ENCODE measurements around the gene TSEN15. TPM values are rescaled to one million over a fixed set of nuclear protein-coding genes. Genes with fewer than 3 reads are reported as not detected.

Gene TSEN15
- total RNA-seq, 6 experiments from 2014 or later, result 9.6 to 17.1 (median 11.3) TPM

DNA sequence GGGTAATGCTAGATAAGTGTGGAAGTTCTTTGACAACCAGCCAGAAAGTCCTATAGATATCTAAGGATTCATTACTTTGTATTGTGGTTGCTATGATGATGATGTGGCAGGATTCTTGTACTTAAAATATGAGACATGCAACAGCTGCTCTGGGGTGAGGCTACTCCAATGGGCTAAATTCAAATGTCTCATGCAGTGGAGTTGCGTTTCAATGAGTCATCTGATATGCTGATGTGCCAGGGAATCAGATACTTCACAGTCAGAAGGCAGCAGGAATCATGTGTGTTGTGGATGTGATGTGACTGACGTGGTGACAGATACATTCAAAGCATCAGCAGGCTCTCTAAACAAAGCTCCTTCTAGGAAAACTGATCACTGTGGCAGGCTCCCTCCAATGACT, 66.5 kb downstream of the TSEN15 start:
- WGBS (ENCODE audit: insufficient coverage, low coverage, low lambda C conversion rate, missing lambda C conversion rate), result 20% methylated on average over 1 of the region's 2 CpGs
- DNase-seq, result no peak
- ATAC-seq, result no peak
- Histone ChIP-seq H3K4me1 (no peaks in the 10 kb centered on the region), H3K4me3 (no peak overlapping the region), H3K36me3 (no peaks in the 10 kb centered on the region), H3K9me3 (no peaks in the 10 kb centered on the region), H3K27me3 (no peaks in the 10 kb centered on the region), H3K27ac (no peak overlapping the region)
- TF ChIP-seq, protein P1, sequence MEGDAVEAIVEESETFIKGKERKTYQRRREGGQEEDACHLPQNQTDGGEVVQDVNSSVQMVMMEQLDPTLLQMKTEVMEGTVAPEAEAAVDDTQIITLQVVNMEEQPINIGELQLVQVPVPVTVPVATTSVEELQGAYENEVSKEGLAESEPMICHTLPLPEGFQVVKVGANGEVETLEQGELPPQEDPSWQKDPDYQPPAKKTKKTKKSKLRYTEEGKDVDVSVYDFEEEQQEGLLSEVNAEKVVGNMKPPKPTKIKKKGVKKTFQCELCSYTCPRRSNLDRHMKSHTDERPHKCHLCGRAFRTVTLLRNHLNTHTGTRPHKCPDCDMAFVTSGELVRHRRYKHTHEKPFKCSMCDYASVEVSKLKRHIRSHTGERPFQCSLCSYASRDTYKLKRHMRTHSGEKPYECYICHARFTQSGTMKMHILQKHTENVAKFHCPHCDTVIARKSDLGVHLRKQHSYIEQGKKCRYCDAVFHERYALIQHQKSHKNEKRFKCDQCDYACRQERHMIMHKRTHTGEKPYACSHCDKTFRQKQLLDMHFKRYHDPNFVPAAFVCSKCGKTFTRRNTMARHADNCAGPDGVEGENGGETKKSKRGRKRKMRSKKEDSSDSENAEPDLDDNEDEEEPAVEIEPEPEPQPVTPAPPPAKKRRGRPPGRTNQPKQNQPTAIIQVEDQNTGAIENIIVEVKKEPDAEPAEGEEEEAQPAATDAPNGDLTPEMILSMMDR (IDR thresholded peaks at IDR 0.05), result no peak
- no peak for TF ChIP-seq POLR2A (IDR thresholded peaks at IDR 0.05)
- intact Hi-C loops (cut with DNase I), result no loop called here

Other genes starting within 250 kb of the TSEN15 start
- 10 to 100 TPM in 1 of 6 experiments, 1 to 10 TPM in 5; 5.5 to 13.1 (median 6.9) TPM for gene RGL1, start 246.6 kb upstream of the TSEN15 start, total RNA-seq
- under 1 TPM in 5 of 6 experiments, not detected in 1; 0.04 to 0.20 (median 0.17) TPM for gene COLGALT2, start 14.0 kb upstream of the TSEN15 start, total RNA-seq

Data from right lobe of liver (tissue), 6 donors.